HG03025 (cell line): Measurements from ENCODE around the gene M6PR.
A peak's percentile ranks its signal among the peaks of the same experiment; 100 is the strongest.
"Not testable (repeated sequence)": the region's sequence is repeated elsewhere in the genome, so short reads cannot be mapped to it uniquely, and the experiment has no call there.

ENCODE experiments used
- ATAC-seq: cut with Tn5 transposase; IDR thresholded peaks from one replicate; pipeline ENCODE4 v1.9.1; 2021; ENCODE audit warnings: mild to moderate bottlenecking, moderate library complexity; ENCODE audit not compliant: unreplicated experiment, low FRiP score

M6PR gene

DNA sequence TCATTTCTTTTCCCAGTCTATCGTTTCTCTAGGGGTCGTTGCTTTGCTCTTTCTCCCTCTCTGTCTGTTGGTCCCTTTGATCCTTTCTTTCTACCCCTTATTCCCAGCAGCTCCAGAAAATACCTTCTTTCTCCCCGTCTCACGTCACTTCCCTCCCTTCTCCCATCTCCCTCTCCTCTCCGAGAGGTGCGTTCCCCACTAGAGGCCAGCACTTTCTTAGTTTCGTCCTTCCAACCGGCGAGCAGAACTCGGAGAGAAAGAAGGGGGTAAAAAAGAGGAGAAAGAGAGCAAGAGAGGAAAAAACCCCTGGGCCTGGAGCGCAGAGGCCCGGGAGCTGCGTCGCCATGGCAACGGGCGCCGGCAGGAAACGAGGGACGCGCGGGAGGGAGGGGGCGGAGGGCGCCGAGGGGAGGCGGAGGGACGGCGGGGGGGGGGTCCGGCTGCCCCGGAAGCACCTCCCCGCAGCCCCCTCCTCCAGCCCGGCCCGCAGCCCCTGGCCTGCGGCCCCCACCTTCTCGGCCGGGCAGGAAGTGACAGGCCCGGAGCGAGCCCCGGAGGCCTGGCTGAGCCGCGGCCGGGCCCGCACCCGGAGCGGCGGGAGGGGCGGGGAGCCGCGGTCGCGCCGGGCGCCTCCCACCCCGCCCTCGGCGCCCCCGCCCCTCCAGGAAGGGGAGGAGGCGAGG, 35.3 kb downstream of the M6PR start, which contains the start of gene PHC1:
PHC1 (plus strand) TSS at position 477 of the 683 bp plus-strand sequence. CDS start 3,169 bp downstream, outside the sequence.
- ATAC-seq: peak; percentile 76

DNA sequence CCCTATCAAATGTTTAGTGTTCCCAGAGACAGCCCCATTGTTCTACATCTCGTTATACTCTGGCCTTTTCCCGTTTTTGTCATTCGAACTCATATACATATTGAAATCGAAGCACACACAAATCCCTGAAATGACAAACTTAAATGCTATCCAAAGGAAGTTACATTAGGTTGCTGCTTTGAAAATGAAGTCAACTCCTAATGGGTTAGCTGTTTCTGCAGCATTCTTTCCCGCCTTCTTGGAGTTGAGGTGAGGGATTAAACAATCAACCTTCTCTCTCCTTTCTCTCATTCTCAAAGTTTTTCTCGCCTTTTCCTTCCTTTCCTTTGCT, 35.8 kb downstream of the M6PR start:
- no peak for ATAC-seq

DNA sequence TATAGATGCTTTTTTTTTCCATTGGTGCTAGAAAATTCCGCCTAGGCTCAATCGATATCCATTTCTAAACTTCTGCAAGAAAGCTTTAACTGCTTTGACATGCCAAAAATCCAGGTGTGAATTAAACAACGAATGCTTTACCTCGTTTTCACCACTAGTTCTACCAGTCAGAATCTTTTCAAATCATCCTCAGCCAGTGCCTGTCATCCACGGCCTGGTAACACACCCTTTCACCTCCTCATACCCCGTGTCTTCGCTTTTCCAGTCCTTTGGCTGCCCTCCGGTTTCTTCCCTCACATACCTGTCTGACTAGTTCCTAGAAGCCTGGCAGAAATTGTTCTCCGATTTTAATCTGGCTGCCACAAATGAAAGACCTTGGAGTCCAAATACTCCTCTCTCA, 36.5 kb downstream of the M6PR start:
- ATAC-seq: no peak

DNA sequence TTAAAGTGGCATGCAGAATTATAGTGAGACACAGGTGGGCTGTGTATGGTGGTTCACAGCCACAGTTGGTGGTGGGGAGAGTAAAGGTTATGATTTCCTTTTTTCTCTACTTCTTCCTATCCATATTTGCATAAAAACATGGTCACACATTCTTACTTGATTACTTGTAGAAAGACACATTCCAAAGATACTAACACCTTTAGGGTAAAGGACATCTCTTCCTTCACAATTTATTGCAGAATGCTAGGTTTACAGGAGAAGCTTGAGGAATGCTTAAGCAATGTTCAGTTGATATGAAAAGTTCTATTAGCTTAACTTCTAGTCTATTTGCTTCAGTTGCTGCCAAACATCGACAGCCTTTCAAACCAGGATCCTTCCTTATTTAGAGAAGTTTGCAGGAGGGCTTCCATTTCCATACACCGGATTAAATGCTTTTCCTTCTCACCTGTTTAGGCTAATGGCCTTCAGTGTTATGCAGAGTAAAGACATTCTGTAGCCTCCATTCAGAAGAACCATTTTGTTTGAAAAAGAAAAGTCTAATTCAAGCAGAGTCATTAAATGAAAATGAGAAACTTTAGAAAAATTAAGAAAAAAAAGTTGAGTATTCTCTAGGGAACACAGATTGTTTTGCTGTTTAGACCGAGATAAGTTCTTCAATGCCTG, 37.7 kb downstream of the M6PR start:
- ATAC-seq: no peak

DNA sequence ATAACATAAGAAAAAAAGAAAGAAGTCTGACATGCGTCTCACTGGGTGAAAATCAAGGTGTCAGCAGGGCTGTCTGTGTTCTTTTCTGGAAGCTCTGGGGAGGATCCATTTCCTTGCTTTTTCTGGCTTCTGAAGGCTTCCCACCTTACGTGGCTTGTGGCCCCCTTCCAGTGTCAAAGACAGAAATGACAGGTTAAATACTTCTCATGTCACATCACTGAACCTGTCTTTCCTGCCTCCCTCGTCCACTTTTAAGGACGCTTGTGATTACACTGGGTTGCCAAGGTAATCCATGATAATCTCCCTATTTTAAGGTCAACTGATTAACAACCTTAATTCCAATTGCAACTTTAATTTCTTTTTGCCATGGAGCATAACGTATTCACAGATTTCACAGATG, 39.7 kb downstream of the M6PR start:
- ATAC-seq: no peak

DNA sequence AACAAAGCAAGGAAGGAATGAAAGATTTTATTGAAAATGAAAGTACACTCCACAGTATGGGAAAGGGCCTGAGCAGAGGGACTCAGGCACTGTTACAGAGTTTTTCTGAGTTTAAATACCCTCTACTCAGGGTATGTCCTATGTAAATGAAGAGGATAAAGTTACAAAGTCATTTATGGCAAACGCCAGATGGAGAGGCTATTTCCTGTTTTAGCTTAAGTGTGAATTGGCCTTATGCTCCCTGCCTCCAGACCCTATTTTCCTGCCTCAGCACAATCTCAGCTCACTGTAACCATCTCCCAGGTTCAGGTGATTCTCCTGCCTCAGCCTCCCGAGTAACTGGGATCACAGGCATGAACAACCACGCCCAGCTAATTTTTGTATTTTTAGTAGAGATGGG, 41.9 kb downstream of the M6PR start:
- no peak for ATAC-seq

DNA sequence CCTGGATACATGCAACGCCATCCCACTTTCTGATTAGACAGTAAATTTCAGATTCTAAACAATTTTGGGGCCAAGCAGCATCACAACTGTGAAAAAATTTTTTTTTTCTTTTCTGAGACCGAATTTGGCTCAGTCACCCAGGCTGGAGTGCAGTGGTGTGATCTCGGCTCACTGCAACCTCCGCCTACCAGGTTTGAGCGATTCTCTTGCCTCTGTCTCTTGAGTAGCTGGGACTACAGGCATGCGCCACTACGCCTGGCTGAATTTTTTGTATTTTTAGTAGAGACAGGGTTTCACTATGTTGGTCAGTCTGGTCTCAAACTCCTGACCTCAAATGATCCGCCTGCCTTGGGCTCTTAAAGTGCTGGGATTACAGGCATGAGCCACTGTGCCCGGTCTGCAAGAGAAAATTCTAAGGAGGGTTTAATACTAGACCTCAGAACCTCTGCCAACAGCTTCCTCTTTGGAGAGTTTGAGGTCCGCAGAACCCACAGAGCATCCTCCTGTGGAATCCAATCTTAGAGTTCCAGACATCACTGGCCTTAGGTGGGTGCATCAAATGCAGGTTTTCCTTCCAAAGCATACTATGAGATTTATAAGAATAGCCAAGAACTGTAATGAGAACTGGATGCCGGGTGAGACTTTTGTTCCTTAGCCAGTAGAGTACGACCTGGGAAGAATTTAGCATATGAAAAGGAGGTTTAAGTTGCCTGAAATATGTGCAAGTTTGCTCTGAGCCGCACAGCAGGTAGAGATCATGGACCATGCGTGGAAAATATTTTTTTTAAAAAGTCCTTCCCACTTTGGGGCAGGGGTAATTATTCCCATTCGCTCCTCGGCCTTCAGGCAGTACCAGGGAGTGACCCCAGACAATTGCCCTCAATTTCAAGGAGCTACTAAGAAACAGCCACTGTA, 42.9 kb downstream of the M6PR start:
- no peak for ATAC-seq

DNA sequence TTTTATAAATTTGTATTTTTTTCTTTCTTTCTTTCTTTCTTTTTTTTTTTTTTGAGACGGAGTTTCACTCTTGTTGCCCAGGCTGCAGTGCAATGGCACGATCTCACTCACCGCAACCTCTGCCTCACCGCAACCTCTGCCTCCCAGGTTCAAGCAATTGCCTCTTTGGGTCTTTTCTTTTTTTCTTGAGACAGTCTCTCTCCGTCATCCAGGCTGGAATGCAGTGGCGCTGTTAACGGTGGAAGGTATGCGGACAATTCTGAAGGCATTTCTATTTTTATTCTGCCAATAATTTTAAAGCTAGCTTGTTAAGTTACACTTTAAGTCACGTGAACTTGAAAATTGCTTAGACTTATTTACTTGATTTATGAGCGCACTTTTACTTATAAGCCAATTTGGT, 43.9 kb downstream of the M6PR start:
- no peak for ATAC-seq

DNA sequence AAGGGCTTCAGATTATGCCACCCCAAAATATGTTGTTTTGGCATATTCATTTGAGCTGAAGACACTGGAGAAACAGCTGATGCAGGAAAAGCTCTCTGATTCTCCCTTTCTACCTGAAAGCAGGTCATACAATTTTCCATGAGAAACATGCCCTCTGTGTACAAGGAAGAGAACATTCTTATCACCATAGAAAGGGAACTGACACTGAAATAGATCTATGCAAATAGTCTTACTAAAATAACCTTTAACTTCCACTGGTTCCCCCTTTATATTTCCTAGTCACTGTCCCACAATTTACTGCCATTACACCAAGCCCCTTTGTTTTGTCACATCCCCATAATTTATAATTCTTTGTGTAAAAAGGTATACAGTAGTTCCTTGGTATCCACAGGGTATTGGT, 44.8 kb downstream of the M6PR start:
- ATAC-seq: no peak

DNA sequence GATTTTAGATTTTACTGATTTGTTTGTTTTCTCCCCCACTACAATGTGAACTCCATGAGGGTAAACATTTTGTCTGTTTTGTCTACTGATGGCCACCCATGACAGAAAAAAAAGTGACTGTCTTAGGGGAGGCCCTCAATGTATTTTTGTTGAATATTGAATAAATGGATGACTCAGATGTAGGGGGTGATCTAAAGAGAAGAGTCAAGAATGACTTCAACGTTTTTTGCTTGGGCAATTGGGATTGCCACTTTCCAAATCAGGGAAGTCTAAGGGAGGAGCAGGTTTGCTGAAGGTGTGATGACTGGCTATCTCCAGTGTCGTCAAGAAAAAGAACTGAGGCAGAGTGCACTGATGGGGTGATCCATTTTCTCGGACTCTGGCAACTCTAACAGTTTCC, 45.8 kb downstream of the M6PR start:
- no peak for ATAC-seq

DNA sequence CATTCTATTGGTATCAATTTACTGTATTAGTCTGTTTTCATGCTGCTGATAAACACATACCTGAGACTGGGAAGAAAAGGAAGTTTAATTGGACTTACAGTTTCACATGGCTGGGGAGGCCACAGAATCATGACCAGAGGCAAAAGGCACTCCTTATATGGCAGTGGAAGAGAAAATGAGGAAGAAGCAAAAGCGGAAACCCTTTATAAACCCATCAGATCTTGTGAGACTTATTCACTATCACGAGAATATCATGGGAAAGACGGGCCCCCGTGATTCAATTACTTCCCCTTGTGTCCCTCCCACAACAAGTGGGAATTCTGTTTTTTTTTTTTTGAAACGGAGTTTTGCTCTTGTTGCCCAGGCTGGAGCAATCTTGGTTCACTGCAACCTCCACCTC, 46.7 kb downstream of the M6PR start:
- ATAC-seq: not testable (repeated sequence)

DNA sequence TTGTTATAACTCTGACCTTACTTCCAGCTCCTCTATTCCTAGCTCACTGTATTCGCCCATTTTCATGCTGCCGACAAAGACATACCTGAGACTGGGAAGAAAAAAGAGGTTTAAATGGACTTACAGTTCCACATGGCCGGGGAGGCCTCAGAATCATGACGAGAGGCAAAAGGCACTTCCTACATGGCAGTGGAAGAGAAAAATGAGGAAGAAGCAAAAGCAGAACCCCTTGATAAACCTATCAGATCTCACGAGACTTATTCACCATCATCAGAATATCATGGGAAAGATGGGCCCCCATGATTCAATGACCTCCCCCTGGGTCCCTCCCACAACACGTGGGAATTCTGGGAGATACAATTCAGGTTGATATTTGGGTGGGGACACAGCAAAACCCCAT, 49.6 kb downstream of the M6PR start:
- no peak for ATAC-seq

DNA sequence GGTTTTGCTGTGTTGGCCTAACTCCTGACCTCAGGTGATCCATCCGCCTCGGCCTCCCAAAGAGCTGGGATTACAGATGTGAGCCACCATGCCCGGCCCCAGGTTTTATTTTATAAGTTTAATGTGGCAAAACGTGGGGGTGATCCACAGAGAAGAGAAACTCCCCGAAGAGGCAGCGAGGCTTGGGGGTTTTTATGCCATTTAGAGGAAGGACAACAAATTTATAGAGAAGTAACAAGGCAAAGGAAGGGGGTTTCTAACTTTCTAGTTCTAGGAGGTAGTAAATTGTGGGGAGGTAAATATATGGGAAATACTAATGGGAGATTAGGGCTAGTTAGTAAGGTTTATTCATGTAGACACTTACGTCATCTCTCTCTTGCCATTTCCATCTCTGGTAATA, 52.4 kb downstream of the M6PR start:
- no peak for ATAC-seq

DNA sequence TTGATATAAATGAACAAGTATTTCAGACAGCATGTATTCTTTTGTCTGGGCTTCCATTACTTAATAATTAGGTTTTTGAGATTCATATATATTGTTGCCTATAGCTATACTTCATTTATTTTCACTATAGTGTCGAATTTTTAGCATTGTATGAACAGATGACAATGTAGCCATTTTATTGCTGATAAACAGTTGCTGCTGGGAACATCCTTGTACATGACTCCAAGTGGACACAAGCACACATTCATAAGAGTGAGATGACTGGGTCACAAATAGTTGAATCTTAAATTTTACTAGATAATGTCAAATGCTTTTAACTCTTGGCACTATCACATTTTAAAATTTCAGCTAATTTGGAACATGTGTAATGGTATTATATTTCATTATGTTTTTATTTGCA, 54.5 kb downstream of the M6PR start:
- no peak for ATAC-seq

DNA sequence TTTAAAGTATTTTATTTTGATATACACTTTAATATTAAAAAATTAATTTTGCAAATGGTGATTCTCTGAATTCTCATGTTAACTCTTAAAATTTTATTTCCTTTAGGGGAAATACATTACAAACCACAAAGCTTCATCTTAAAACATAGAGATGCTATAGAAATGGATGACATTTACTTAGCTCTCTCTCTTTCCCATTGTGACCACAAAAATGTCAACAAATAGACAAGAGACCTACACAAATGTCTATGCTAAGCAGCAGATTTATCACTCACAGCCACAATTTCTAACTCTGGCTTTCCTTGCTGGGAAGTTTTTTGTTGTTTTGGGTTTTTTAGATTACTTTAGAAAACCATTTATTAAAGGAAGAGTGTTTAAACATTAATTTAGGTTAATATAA, 55.1 kb downstream of the M6PR start:
- ATAC-seq: no peak

DNA sequence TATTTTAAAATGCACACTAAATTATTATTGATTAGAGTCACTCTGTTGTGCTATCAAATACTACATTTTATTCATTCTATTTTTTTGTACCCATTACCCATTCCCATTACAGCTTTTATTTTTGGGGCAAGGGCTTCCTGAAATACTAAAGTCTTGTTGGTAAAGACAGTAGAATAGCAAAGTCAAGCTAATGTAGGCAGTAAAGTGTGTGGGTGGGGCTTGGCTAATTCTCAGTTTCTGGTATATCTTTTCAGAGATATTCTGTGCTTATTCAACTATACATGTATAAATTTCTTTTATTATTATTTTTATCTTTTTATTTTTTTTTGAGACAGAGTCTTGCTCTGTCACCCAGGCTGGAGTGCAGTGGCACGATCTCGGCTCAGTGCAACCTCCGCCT, 57.5 kb downstream of the M6PR start:
- no peak for ATAC-seq
